Ishikawa (cell line): ENCODE measurements around the gene KIAA1586.

ENCODE experiments used
- CEBPB ChIP-seq: IDR thresholded peaks from 2 replicates; pipeline ENCODE4 v1.6.1; 2012
- CREB1 ChIP-seq: IDR thresholded peaks from 2 replicates; pipeline ENCODE4 v1.6.1; 2012; ENCODE audit warnings: low read depth
- EGR1 ChIP-seq: IDR thresholded peaks from 2 replicates; pipeline ENCODE4 v1.6.1; 2012
- EP300 ChIP-seq: IDR thresholded peaks from 2 replicates; pipeline ENCODE4 v1.6.1; 2012; ENCODE audit warnings: borderline replicate concordance
- FOXM1 ChIP-seq: IDR thresholded peaks from 2 replicates; pipeline ENCODE4 v1.6.1; 2012; ENCODE audit warnings: low read depth, borderline replicate concordance
- NFIC ChIP-seq: IDR thresholded peaks from 2 replicates; pipeline ENCODE4 v1.6.1; 2012
- RAD21 ChIP-seq: IDR thresholded peaks from 2 replicates; pipeline ENCODE4 v1.6.1; 2012; ENCODE audit warnings: low read depth
- TAF1 ChIP-seq: IDR thresholded peaks from 2 replicates; pipeline ENCODE4 v1.6.1; 2012; ENCODE audit warnings: low read depth, mild to moderate bottlenecking
- TCF12 ChIP-seq: IDR thresholded peaks from 2 replicates; pipeline ENCODE4 v1.6.1; 2012; ENCODE audit warnings: low read depth
- TEAD4 ChIP-seq: IDR thresholded peaks from 2 replicates; pipeline ENCODE4 v1.6.1; 2012
- YY1 ChIP-seq: IDR thresholded peaks from 2 replicates; pipeline ENCODE4 v1.6.1; 2012; ENCODE audit warnings: low read depth
- ZBTB7A ChIP-seq: IDR thresholded peaks from 2 replicates; pipeline ENCODE4 v1.6.1; 2012; ENCODE audit warnings: low read depth
- TF ChIP-seq, protein P1 (sequence below): IDR thresholded peaks from 2 replicates; pipeline ENCODE4 v1.6.1; 2012
- TF ChIP-seq, protein P2 (sequence below): IDR thresholded peaks from 2 replicates; pipeline ENCODE4 v1.6.1; 2012; ENCODE audit warnings: low read depth, mild to moderate bottlenecking
- TF ChIP-seq, protein P3 (sequence below): IDR thresholded peaks from 2 replicates; pipeline ENCODE4 v1.6.1; 2012

Gene KIAA1586

DNA sequence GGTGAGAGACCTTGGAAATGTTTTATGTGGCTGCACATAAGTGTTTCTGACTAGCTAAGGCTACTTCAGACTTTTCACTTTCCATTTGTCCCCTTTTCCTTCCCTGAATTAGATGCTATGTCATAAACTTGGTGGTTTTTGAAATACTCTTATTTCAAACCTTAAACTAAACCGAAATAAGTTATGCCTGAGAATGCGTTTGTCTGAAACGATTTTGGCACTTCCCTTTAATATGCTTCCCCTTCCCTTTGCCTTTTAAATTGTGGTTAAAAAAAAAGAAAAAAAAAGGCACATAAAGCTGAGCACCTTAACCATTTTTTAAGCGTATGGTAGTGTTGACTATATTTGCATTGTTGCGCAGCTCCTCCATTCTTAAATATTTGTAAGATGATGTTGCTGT lies 57.8 kb downstream of the KIAA1586 start:
- TF ChIP-seq ZBTB7A (no peak), EP300 (no peak), TAF1 (no peak), CREB1 (no peak), TCF12 (no peak), CEBPB (no peak), FOXM1 (no peak), RAD21 (no peak), YY1 (no peak), NFIC (no peak), EGR1 (no peak), TEAD4 (no peak)
- TF ChIP-seq, protein P1, sequence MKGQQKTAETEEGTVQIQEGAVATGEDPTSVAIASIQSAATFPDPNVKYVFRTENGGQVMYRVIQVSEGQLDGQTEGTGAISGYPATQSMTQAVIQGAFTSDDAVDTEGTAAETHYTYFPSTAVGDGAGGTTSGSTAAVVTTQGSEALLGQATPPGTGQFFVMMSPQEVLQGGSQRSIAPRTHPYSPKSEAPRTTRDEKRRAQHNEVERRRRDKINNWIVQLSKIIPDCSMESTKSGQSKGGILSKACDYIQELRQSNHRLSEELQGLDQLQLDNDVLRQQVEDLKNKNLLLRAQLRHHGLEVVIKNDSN: no peak
- TF ChIP-seq, protein P2, sequence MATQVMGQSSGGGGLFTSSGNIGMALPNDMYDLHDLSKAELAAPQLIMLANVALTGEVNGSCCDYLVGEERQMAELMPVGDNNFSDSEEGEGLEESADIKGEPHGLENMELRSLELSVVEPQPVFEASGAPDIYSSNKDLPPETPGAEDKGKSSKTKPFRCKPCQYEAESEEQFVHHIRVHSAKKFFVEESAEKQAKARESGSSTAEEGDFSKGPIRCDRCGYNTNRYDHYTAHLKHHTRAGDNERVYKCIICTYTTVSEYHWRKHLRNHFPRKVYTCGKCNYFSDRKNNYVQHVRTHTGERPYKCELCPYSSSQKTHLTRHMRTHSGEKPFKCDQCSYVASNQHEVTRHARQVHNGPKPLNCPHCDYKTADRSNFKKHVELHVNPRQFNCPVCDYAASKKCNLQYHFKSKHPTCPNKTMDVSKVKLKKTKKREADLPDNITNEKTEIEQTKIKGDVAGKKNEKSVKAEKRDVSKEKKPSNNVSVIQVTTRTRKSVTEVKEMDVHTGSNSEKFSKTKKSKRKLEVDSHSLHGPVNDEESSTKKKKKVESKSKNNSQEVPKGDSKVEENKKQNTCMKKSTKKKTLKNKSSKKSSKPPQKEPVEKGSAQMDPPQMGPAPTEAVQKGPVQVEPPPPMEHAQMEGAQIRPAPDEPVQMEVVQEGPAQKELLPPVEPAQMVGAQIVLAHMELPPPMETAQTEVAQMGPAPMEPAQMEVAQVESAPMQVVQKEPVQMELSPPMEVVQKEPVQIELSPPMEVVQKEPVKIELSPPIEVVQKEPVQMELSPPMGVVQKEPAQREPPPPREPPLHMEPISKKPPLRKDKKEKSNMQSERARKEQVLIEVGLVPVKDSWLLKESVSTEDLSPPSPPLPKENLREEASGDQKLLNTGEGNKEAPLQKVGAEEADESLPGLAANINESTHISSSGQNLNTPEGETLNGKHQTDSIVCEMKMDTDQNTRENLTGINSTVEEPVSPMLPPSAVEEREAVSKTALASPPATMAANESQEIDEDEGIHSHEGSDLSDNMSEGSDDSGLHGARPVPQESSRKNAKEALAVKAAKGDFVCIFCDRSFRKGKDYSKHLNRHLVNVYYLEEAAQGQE: no peak
- TF ChIP-seq, protein P3, sequence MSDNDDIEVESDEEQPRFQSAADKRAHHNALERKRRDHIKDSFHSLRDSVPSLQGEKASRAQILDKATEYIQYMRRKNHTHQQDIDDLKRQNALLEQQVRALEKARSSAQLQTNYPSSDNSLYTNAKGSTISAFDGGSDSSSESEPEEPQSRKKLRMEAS: no peak
